Measurements from ENCODE around the gene KRT25.
"Not testable (repeated sequence)": the region's sequence is repeated elsewhere in the genome, so short reads cannot be mapped to it uniquely, and the experiment has no call there.

The KRT25 gene

GRCh38 chr17:40760105-40761016 is 5.2 kb upstream of the KRT25 start:
- FAIRE-seq (no peak), DNase-seq (ENCODE audit: extremely low spot score, insufficient read length, low read depth) (no peak)

DNA sequence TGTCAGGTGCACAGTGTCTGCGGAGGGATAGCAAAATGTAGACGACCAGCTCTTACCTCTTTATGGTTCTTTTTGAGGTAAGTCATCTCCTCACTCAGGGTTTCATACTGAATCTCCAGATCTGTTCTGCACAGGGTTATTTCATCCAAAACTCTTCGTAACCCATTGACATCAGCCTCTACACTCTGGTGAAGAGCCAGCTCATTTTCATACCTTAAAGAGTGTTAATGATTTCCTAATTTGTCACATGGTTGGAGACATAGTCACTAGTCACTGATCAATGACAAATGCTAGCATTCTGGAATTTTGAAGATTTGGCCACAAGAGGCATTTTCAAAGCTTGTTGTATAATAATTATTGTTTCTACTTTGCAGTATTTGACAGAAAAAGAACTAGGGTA is 1.3 kb downstream of the KRT25 start:
- DNase-seq (ENCODE audit: extremely low spot score, insufficient read length, low read depth): no peak
- FAIRE-seq: no peak

DNA sequence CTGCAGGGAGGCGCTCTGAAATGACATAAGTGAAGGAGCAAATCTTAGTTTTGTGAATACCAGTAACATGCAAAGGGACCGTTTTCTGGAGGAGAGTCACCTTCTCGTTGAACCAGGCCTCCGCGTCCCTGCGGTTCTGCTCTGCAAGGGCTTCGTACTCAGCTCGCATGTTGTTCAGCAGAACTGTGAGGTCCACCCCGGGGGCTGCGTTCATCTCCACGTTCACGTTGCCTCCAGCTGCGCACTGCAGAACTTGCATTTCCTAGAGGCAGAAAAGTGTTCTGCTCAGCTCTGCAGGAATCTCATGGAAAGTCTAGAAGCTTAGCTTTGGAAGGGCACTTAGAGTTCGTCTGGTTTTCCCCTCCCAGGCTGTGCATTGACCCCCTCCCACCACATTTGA is 4.1 kb downstream of the KRT25 start:
- no peak for DNase-seq (ENCODE audit: extremely low spot score, insufficient read length, low read depth)
- no peak for FAIRE-seq

GRCh38 chr17:40750391-40750790 is 4.7 kb downstream of the KRT25 start:
- FAIRE-seq (no peak), DNase-seq (ENCODE audit: extremely low spot score, insufficient read length, low read depth) (no peak)

GRCh38 chr17:40748666-40749065 is 6.5 kb downstream of the KRT25 start:
- FAIRE-seq; DNase-seq (ENCODE audit: extremely low spot score, insufficient read length, low read depth): not testable (repeated sequence)

GRCh38 chr17:40738553-40738952 is 16.6 kb downstream of the KRT25 start:
- FAIRE-seq: no peak
- no peak for DNase-seq (ENCODE audit: extremely low spot score, insufficient read length, low read depth)

DNA sequence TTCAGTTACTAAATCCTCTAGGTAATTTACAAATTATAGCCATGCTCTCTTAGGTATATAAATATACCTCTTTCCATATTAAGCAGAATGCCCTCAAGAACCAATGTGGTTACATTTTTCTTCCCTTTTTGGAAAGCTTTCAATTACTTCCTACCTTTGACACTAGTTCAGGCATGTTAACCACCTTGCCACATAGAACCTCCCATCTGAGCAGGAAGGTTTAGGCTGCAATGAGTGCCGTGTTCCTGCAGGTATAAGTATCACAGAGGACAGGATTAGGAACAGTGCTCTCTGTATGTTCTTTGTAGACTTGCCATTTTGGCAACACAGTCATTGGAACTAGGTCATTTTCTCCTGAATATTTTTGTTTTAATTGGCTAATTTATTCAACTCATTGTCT is 20.1 kb downstream of the KRT25 start:
- DNase-seq (ENCODE audit: extremely low spot score, insufficient read length, low read depth): no peak
- FAIRE-seq: no peak

GRCh38 chr17:40734018-40734417 is 21.1 kb downstream of the KRT25 start:
- FAIRE-seq (no peak), DNase-seq (ENCODE audit: extremely low spot score, insufficient read length, low read depth) (no peak)

GRCh38 chr17:40730970-40731369 is 24.2 kb downstream of the KRT25 start:
- DNase-seq (ENCODE audit: extremely low spot score, insufficient read length, low read depth): no peak
- no peak for FAIRE-seq

DNA sequence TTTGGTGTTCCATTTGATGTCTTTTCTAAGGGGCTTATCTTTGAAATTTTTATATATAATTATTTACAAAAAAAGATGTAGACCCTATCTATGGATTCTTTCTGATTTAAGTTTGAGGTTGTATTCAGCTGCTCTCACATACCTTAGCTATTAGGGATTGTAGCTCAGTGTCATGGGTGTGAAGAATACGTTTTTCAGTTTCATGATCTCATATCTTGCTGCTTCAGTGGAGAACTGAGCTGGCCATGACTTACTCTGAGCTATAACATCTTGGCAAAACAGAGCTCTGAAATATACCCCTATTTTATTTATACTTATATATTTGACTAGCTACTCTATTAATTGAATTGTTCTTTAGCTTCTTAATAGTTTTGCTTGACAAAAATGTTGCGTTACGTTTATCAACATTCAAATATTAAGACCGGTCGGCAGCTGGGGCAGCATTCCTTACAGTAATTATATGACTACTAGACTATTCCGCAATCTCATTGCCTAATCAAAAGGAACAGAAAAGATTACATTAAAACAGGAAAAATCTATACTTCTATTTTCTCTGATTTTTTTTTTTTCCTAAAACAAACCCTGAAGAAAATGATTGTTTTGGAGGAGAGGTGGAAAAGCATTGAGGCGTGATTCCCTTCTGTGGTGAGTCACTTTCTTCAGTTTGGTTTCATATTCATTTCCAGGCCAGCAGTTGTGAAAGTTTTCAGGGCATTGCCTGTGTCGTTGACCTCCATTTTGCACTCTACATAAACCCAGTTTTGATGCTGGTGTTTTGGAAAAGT is 27.5 kb downstream of the KRT25 start:
- peak; percentile 17 for DNase-seq (ENCODE audit: extremely low spot score, insufficient read length, low read depth)

DNA sequence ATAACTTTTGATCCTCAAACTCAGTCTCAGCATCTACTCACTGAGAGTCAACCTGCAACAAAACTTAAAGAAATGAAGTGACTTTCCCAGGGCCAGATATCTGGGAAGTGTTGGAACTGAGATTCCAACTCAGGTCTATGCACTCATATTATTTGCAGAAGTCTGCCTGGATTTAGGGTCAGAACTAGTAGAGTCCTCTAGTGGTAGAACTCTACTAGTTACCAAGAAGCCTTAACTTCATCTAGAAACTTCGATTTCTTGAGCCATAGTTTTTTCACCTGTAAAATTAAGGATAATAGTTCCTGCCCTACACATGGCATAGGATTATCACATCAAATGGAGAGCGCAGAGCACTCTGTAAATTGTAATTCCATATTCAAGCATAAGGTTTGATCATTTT is 28.2 kb downstream of the KRT25 start:
- no peak for DNase-seq (ENCODE audit: extremely low spot score, insufficient read length, low read depth)
- no peak for FAIRE-seq

More for the DNA sequence above, 27.5 kb downstream of the KRT25 start:
- FAIRE-seq: peak; percentile 82

DNA sequence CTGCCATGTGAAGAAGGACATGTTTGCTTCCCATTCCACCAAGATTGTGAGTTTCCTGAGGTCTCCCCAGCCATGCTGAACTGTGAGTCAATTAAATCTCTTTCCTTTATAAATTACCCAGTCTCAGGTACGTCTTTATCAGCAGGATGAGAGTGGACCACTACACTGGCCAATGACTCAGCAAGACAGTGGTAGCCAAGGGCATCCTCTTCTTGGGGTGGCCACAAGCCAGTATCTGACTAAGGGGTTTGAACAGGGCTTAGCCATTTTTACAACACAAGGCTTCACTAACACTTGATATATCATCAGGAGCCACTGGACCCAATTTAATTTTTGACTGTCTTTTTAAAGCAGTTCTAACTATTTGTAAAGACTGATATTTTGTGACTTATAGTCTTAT is 30.5 kb downstream of the KRT25 start:
- FAIRE-seq (no peak), DNase-seq (ENCODE audit: extremely low spot score, insufficient read length, low read depth) (no peak)

GRCh38 chr17:40722241-40722640 is 32.9 kb downstream of the KRT25 start:
- FAIRE-seq: no peak
- DNase-seq (ENCODE audit: extremely low spot score, insufficient read length, low read depth): no peak

GRCh38 chr17:40720899-40721298 is 34.2 kb downstream of the KRT25 start:
- DNase-seq (ENCODE audit: extremely low spot score, insufficient read length, low read depth) (no peak), FAIRE-seq (no peak)

DNA sequence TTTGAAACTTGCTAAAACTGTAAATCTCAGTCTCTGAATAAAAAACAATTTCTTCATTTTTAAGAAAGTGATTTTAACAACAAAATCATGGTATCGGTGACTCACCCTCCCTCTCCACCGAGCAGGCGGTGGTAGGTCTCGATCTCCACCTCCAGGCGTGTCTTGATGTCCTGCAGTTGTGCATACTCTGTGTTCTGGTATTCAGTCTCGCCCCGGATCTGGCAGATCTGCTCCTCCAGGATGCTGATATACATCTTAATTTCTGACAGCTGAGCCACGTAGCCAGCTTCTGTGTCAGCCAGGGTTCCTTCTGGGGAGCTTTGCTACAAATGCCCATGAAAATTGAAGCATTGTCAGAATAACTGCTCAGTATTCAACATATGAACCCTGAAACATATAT is 36.2 kb downstream of the KRT25 start:
- FAIRE-seq: no peak

DNA sequence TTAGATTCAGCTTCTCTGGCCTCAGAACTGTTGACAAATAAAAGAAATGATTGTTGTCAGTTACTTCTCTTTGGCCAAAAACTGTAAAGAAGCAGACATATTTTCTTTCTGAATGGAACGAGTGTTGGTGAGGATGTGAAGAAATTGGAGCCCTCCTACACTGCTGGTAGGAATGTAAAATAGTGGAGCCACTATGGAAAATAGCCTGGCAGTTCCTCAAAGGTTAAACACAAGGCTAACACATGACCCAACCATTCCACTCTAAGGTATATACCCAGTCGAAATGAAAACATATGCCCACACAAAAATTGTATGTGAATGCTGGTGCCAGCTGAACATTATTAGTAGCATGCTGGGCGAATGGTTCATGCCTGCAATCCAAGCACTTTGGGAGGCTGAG is 37.4 kb downstream of the KRT25 start:
- DNase-seq (ENCODE audit: extremely low spot score, insufficient read length, low read depth) (no peak), FAIRE-seq (no peak)

More for the DNA sequence above, 36.2 kb downstream of the KRT25 start:
- DNase-seq (ENCODE audit: extremely low spot score, insufficient read length, low read depth): no peak

DNA sequence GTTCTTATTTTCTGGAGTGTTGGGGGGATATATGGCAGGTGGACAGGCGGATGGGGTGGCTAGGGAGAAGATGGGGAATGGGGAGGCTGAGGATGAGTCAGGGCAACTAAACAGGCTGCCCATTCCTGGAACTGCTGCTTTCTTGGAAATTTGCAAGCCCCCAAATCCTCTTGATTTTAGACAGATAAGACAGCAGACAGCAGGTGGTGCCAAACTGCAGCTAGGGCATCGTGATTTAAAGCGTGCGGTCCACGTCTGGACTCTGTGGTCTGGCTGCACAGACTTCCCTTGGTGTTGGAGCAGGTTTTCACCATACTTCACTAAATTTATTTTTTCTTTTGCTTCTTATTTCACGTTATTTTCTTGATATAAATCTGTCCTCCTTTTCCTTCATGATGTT is 40.7 kb downstream of the KRT25 start:
- FAIRE-seq: no peak

GRCh38 chr17:40707745-40708144 is 47.4 kb downstream of the KRT25 start:
- no peak for FAIRE-seq

More for the DNA sequence above, 40.7 kb downstream of the KRT25 start:
- DNase-seq (ENCODE audit: extremely low spot score, insufficient read length, low read depth): no peak

GRCh38 chr17:40705584-40705983 is 49.5 kb downstream of the KRT25 start:
- FAIRE-seq (no peak), DNase-seq (ENCODE audit: extremely low spot score, insufficient read length, low read depth) (no peak)

More at GRCh38 chr17:40707745-40708144, 47.4 kb downstream of the KRT25 start:
- no peak for DNase-seq (ENCODE audit: extremely low spot score, insufficient read length, low read depth)

- no peak for FAIRE-seq
- no peak for DNase-seq (ENCODE audit: extremely low spot score, insufficient read length, low read depth)
Observed at GRCh38 chr17:40703652-40704051, 51.5 kb downstream of the KRT25 start, which contains the start of gene KRT24. Gene KRT24, minus strand, starts transcription at chr17:40703752. Its CDS starts 59 bp downstream, at chr17:40703693.

DNA sequence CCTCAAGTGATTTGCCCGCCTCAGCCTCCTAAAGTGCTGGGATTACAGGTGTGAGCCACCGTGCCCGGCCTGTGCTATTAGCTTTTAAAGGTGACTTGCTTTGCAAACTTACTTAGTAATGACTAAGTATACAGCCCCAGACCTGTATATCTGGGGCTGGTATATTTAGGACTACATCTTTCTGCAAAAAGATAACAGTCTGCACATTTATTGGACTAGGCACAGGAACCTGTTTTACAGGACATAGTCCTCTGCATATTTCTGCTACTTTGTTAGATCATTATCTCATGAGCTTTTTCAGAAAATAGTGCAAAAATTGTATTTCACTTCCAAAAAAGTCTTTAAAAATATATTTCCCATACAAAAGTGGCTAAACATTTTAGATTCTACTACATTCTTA is 52.9 kb downstream of the KRT25 start:
- DNase-seq (ENCODE audit: extremely low spot score, insufficient read length, low read depth) (no peak), FAIRE-seq (no peak)
